ENCODE measurements around the gene ELAVL3. TPM values are rescaled to one million over a fixed set of nuclear protein-coding genes. Genes with fewer than 3 reads are reported as not detected.
A peak's percentile ranks its signal among the peaks of the same experiment; 100 is the strongest.

ELAVL3 gene
- total RNA-seq, 1 donor from 2014 or later: not detected

DNA sequence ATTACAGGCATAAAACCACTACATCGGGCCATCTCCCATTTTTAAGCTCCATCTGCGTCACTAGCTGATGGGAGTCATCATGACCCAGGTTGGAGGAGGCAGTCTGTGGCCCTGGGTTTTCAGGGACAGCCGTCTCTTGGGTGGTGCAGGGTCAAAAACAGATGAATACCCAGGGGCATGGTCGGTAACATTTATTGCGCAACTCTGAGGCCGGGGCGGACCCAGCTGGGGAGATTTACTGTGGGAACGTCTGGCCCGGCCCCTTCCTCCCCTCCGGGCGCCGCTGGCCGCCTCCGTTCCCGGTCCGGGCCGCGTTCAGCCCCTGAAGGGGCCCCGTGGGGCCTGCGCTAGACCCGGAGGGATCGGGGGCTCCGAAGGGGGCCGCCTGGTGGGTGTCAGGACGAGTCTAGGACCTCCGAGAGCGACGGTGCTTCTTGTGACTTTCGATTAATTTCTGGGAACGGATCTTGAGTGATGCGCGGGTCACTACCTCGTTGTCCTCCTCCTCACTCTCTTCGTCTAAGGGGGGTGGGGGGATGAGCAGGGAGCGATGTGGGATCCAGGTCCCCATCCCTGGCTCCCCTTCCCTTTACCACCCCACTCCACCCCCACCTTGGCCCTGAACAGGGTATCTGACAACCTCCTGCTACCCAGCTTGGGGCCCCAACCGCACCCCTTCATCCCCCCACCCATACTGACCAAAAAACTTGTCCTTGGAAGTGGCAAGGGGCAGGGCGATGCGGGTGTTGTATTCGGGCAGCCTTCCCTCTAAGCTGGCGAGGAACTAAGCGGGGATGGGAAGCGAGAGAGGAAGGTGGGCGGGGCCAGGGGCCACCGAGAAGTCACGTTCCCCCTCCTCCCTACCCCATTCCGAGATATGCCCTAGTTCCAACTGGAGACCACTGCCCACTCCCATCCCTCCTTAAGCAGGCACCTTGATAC, 60.1 kb downstream of the ELAVL3 start:
- Histone ChIP-seq H3K36me3 (no peaks in the 10 kb centered on the region), H3K27ac (peak overlapping the region; percentile 66 to 79), H3K4me3 (peak overlapping the region; percentile 42 to 65), H3K27me3 (no peaks in the 10 kb centered on the region), H3K9me3 (no peaks in the 10 kb centered on the region), H3K4me1 (peaks cover 14 to 35% of the 10 kb centered on the region in 2 donors)
- peak in 1 of 2 donors; percentile 81 for DNase-seq (ENCODE audit: low spot score in 2 of 2)
- intact Hi-C loops (cut with DNase I): no loop called here
- TF ChIP-seq CTCF (IDR thresholded peaks at IDR 0.05): no peak

DNA sequence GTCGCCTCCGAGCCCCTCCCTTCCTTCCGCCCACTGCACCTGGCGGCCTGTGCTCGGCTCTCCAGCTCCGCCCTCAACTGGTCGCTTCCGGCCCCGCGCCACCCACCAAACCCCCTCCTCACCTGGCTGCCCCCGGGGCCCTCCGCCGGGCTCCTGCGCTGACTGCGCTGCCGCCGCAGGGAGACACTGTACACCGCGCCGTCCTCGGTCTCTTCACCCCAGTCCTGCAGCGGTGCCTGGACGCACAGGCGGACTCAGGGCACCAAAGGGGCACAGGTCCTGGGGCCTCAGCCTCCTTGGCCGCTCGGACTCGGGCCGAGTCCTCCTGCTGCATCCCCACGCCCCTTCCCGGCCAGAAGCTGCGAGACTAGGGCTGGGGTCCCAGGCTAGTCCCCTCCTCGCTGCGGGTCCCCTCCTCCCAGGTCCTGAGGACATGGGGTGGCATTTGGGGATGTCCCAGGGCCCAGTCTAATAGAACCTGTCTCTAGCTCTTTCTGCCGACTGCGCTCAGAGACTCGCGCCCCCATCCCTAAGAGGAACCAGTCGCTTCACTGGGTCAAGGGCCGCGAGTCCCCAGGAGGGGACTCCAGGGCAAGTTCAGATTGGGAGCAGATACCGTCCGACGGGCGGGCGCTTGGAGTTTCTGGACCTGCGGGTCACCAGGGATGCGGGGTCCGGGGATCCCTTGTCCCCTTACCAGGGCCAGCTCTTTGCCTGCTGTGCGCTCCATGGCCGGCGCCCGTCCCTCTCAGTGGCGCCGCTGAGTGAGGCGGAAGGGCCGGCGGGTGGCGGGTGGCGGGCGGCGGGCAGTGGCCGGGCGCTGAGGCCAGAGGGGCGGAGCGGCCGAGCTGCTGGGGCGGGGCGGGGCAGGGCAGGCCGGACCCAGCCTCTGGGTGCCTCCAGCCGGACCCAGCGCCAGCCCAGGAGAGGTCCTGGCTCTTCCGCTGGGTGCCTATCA, 62.0 kb downstream of the ELAVL3 start, which contains the start of gene RGL3:
TSS of gene RGL3 (minus strand) at position 766 of the 958 bp plus-strand sequence. CDS start at position 730, 36 bp downstream.
- peak in 1 of 2 donors; percentile 75 for DNase-seq (ENCODE audit: low spot score in 2 of 2)
- intact Hi-C loops (cut with DNase I): loop anchor here (2.0 kb wide), 1 partner anchor 38 kb away; no protein-coding TSS in a partner anchor
- Histone ChIP-seq H3K27me3 (no peaks in the 10 kb centered on the region), H3K4me1 (peaks cover 14 to 35% of the 10 kb centered on the region in 2 donors), H3K9me3 (no peaks in the 10 kb centered on the region), H3K27ac (peak within 1 kb of the TSS; percentile 58 to 71), H3K36me3 (no peaks in the 10 kb centered on the region), H3K4me3 (peak within 1 kb of the TSS; percentile 62 to 85)
- TF ChIP-seq CTCF (IDR thresholded peaks at IDR 0.05): peak in 1 of 3 experiments; percentile 26

- H3K27me3 ChIP-seq: no peaks in the 10 kb centered on the region
- no peaks in the 10 kb centered on the region for H3K36me3 ChIP-seq
- peak overlapping the region; percentile 62 to 85 for H3K4me3 ChIP-seq
- no peak for TF ChIP-seq CTCF (IDR thresholded peaks at IDR 0.05)
- peak overlapping the region in 1 of 2 donors; percentile 71 for H3K27ac ChIP-seq
- H3K9me3 ChIP-seq: no peaks in the 10 kb centered on the region
- DNase-seq (ENCODE audit: low spot score in 2 of 2): no peak
- peaks cover 14 to 35% of the 10 kb centered on the region in 2 donors for H3K4me1 ChIP-seq
- intact Hi-C loops (cut with DNase I): loop anchor here (2.0 kb wide), 1 partner anchor 37 kb away; no protein-coding TSS in a partner anchor
Measured at GRCh38 chr19:11418094-11418548, 62.7 kb downstream of the ELAVL3 start.

DNA sequence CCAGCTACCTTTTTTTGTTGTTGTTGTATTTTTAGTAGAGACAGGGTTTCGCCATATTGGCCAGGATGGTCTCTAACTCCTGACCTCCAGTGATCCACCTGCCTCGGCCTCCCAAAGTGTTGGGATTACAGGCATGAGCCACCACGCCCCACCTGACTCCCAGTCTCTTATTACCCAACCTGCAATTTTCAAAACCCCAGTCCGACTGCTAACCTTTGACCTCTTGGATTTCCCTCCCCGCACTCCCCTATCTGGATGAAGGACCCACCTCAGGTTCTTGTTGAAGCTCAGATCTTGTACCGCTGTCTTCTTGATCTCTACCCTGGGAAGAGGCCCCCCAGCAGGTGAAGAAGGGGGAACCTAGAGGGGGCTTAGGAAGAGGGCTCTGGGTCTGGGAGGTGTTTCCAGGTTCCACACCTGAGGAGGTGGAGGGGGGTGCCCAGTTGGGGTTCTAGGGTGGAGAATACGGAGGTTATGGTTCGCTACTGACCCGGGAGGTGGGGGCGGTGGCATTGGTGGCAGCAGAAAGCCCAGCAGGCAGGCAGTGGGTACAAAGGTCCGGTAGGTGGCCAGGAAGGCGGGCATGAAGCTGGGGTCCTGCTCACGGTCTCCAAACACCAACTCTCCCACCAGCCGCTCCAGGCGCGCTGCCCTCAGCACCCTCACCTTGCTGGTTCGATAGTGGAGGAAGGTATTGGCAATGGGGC, 64.3 kb downstream of the ELAVL3 start:
- no peak for DNase-seq (ENCODE audit: low spot score in 2 of 2)

More for the DNA sequence above, 64.3 kb downstream of the ELAVL3 start:
- no peaks in the 10 kb centered on the region for H3K36me3 ChIP-seq
- peaks cover 13 to 28% of the 10 kb centered on the region in 2 donors for H3K4me1 ChIP-seq
- H3K4me3 ChIP-seq: no peak overlapping the region
- H3K9me3 ChIP-seq: no peaks in the 10 kb centered on the region
- H3K27ac ChIP-seq: no peak overlapping the region
- no peak for TF ChIP-seq CTCF (IDR thresholded peaks at IDR 0.05)
- no peaks in the 10 kb centered on the region for H3K27me3 ChIP-seq
- intact Hi-C loops (cut with DNase I): no loop called here

All from ascending aorta (tissue), 2 donors.